HG03039 (cell line): Measurements from ENCODE around the gene VIM.
"Not testable (repeated sequence)": the region's sequence is repeated elsewhere in the genome, so short reads cannot be mapped to it uniquely, and the experiment has no call there.

Source experiments
- ATAC-seq: cut with Tn5 transposase; IDR thresholded peaks from one replicate; pipeline ENCODE4 v1.9.1; 2021; ENCODE audit warnings: mild to moderate bottlenecking, moderate library complexity; ENCODE audit not compliant: unreplicated experiment

The VIM gene

DNA sequence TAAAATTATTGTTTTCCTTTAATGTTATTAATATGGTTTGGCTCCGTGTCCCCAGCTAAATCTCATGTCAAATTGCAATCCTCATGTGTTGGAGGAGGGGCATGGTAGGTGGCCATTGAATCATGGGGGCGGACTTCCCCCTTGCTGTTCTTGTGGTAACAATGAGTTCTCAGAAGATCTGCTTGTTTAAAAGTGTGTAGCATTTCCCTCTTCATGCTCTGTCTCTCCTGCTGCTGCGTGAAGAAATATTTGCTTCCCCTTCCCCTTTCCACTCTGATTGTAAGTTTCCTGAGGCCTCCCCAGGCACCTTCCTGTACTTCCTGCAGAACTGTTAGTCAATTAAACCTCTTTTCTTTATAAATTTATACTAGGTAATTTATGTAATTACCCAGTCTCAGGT lies 27.5 kb downstream of the VIM start:
- no peak for ATAC-seq

DNA sequence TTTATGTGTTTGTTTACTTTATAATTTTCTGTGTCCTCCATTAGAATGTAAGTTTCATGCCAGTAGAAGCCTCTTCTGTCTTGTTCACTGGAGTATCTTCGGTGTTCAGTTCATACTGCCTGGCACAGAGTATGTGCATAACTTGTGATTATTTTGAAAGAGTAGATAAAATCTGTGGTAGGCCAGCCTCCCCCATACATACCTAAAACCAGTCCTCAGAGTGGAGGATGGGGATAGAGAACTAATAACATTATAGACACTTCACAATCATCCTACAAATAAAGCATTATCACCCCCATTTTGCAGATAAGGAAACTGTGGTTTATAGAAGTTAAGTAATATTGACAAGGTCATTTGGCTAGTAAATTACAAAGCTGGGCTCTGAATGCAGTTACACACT lies 28.0 kb downstream of the VIM start:
- ATAC-seq, result no peak

DNA sequence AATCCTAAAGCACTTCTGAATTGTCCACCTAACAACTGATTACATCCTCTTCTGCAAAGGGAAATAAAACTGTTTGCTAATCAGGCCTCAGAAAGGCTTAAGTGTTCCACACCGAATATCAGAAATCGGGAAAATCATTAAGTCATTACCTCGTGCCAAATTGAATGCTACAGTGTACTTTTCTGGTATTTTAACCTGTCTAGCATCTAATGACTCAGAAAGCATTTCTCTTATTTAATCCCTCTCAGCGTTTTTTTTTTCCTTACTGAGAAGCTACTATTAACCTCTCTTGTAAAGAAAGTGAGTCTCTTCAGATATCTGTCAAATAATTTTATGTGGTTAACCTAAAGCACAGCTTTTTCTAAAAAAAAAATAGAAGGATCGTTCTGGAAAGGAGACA lies 28.6 kb downstream of the VIM start:
- no peak for ATAC-seq

DNA sequence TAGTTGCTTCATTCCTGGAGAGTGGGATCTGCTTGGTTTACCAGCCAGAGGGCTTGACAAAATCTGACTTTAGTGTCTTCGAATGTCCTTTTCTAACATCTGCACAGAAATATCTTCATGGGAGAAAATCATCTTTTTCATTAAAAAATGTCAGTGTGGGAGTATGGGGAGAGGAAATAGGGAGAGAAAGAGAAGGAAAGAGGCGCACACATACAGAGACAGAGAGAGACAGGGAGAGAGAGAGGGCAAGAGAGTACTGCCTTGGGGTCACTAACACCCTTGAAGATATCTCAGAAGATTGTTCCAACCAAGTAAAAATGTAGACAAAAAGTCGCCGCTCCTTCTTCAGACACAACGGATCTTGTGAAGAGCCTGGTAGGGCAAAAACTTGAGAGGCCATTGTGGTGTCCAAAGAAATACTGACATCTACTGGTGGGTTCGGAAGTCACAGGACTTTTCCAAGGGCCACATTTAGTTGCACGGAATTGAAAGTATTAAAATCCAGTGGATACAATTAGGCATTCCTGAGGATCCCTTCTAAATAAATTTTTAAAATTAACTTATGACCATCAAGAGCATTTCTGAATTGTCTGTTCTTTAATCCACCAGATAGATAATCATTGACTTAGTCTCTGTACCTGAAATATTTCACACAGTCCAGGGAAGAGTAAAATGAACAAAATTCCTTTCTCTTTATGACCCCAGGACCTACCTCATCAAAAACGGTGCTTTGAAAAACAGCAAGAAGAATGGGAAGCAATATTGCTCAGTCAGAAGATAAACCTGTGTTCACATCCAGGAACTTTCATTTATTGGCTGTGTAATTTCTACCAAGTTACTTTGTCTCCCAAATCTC lies 29.7 kb downstream of the VIM start:
- ATAC-seq, result no peak

DNA sequence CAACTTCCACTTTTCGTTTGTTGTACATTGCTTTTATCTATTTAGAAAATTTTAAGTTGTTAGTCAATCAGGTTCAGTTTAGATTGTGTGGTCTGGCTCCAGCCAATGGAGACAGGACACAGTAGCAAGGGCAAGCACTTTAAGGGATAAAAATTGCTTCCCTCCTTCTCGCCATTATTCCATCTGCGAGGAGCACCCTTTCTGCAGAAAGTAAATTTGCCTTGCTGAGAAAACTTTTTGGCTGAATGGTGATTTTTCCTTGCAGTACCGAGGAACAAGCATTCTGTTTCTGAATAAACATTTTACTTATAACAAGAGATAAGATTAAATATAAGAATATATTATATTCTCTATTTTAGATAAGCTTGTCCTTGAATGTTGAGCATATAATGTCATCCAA lies 34.5 kb downstream of the VIM start:
- no peak for ATAC-seq

DNA sequence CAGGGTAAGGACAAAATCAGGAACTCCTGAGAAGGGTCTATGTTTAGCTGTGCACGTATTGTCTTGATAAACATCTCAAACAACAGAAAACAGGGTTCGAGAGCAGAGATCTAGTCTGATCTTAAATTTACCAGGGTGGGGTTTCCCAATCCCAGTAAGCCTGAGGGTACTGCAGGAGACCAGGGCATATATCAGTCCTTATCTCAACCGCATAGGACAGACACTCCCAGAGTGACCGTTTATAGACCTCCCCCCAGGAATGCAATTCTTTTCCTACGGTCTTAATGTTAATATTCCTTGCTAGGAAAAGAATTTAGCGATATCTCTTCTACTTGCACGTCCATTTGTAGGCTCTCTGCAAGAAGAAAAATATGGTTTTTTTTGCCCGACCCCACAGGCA lies 35.5 kb downstream of the VIM start:
- no peak for ATAC-seq

DNA sequence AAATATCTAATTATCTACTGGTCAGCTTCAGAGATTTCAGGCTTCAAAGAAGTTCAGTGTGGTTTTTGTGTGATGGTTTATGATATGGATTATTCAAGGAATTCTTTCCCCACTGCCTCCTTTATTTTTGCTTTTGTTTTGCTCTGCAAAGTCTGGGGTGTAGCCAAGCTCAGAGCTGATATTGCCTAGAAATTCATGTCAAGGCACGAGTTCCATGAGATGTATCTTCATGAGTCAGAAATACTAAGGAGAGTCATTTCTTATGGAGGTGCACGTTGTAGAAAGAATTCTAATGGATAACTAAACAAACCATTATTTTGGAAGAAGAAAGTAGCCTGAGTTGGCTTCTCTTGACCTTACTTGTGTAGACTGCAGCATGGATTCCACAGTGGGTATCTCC lies 37.4 kb downstream of the VIM start:
- no peak for ATAC-seq

DNA sequence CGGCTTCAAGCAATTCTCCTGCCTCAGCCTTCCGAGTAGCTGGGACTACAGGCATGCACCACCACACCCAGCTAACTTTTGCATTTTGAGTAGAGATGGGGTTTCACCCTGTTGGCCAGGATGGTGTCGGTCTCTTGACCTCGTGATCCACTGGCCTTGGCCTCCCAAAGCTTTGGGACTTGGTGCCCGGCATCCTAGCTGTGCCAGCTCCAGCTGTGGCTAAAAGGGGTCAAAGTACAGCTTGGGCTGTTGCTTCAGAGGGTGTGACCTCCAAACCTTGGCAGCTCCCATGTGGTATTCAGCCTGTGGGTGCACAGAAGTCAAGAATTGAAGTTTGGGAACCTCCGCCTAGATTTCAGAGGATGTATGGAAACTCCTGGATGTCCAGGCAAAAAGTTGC lies 38.5 kb downstream of the VIM start:
- ATAC-seq, result not testable (repeated sequence)

DNA sequence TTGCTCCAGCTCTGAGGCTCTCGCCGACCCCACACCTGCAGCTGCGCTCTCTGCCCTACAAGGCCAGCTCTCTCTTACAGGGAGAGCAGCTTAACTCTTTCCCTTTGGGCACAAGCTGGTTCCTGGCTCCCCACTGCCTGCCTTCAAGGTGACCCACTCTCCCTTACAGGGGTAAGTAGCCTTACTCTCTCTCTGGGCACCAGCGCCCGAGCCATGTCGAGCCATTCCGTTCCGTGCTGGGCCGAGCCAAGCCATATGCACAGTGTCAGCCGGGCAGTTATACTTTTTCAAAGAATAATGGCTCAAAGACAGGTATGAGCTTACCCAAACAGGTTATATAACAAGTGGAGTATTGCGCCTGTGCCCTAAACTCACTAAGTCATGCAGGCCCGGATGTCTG lies 44.6 kb downstream of the VIM start:
- ATAC-seq, result no peak

DNA sequence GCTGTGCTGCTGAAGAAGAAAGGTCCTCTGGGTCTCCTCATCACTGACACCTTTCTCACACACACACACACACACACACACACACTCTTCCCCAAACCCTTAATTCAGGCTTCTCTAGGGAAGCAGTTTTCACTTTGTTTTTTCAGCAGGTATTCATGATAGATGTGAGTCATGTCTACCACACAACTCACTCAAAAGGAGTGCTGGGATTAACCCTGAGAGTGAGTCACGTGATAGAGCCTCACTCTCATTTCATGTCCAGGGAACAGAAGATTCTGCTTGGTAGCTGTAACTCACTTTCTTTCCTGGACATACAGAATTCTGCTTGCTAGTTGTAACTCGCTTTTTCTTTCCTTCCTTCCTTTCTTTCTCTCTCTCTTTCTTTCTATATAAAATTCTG lies 45.4 kb downstream of the VIM start:
- no peak for ATAC-seq

DNA sequence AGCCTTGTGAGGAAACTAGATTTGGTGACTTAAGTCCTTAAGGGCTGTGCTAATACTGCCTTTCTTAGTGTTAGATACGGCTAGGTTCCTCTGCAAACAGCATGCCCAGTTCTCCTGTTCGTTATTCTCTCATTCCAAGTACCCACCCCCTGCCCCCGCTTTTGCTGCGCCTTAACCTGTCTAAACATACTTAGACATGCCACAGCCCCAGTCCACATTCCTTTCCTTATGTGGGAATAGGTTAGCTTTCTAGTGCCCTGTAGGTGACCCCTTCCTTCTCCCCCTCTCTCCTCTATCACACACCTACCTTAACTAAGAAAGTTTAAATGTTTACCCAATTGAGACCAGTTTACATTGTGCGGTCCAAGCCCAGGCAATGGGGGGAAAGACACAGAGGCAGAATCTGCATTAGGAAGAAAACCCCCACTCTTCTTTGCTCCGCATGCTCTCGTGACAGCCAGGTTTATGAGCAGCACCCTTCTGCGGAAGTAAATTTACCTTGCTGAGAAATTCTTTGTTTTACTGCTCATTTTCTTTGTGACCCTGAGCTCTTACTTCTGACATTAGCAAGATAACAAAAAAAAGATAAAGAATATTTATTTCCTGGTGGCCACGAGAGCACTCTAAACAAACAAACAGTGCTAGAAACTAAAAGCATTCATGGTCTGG lies 48.8 kb downstream of the VIM start:
- ATAC-seq, result no peak

DNA sequence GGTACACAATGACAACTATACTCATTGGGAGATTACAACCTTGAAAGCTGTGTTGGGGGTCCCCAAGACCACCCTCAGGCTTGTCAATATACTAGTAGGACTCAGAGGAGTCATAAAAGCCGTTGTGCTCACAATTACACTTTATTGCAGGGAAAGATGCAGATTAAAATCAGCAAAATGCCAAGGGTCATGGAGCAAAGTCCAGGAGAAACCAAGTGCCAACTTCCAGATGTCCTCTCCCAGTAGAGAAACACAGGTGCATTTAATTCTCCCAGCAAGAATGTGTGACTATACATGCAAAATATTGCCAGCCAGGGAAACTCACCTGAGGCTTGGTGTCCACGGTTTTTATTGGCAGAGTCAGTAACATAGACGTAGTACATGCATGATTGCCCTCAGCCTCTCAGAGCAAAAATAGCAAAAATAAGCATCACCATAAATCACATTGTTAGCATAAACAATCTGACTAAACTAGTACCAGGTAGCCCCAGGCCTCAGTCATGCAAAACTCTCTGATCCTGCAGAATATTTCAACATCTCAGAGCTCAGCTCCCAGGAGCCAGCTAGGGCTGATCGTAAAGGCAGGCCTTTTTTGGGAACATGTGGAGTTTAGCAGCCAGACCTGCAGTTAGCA lies 50.7 kb downstream of the VIM start:
- ATAC-seq, result no peak

DNA sequence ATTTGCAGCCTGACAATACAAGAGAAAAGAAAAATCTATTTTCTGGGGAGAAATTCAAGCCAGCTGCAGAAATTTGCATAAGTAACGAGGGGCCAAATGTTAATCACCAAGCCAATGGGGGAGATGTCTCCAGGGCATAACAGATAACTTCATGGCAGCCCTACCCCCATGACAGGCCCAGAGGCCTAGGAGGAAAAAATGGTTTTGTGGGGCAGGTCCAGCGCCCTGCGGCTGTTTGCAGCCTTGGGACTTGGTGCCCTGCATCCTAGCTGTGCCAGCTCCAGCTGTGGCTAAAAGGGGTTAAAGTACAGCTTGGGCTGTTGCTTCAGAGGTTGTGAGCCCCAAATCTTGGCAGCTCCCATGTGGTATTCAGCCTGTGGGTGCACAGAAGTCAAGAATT lies 54.3 kb downstream of the VIM start:
- ATAC-seq, result no peak

DNA sequence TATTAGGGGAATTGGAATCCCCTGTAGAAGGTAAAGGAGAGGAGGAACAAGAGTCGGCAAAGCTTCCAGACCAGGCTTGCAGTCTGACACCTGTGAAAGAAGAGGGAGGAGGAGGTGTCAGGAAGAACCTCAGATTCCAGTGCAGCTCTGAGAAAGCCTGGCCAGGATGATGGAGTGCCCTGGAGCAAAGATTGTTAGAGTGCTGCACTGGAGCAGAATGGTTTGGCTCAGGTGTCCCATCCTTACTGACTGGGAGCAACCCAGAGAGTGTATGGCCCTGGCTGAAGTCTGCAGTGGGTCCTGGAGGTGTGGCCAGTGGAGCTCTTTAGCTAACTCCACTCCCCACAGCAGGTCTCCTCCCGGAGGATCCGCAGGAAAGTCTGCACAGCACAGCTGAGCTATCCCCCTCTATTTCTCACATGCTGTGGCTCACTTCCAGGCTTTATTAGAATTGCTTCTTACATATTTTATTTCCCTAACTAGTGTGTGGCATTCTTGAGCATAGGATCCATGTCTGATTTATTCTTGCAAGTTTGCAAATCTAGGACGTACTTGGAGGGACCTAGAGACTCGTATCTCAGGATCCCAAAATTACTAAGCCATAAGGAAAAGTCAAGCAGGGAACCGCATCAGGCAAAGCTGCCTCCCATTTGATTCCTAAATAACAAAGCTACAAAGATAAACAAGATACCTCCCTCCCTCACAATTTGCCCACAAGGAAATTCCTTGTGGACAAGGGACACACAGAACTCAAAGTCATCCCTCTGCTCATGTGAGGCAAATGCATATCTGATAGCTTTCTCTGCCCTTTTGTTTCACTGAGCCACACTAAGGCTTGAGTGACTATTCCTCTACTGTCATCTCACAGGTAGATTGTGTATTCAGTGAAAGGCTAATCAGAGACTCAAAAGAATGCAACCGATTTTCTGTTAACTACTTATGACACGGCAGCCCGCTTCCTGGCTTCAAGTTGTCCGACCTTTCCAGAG lies 58.8 kb downstream of the VIM start:
- no peak for ATAC-seq
